ENCODE measurements around the gene KXD1. TPM values are rescaled to one million over a fixed set of nuclear protein-coding genes. Genes with fewer than 3 reads are reported as not detected.

KXD1 gene
- polyA plus RNA-seq, 1 of the 3 experiments (the other 2 are of a cell fraction), result 151 TPM

- H3K36me3 ChIP-seq (replicated peaks in 1 of 2; ENCODE audit: control insufficient read depth in 1 of 2, insufficient read depth in 2 of 2, low read length in 1 of 2), result no peaks in the 10 kb centered on the region
- no peaks in the 10 kb centered on the region for H4K20me1 ChIP-seq (ENCODE audit: insufficient read depth)
- ChIA-PET CTCF (no interaction called here), POLR2A (no interaction called here)
- peaks cover under 1% of the 10 kb centered on the region; the same call in 1 of the 2 replicates for H3K27me3 ChIP-seq (ENCODE audit: insufficient read depth)
- TF ChIP-seq FOXJ3 (CRISPR knock-in tag; IDR thresholded peaks at IDR 0.05), result no peak
- no peak for TF ChIP-seq NFIC (IDR thresholded peaks at IDR 0.05; ENCODE audit: borderline replicate concordance)
- TF ChIP-seq NRF1 (IDR thresholded peaks at IDR 0.05; ENCODE audit: low read depth, low read length), result no peak
- no peak for TF ChIP-seq MAX (IDR thresholded peaks at IDR 0.05; ENCODE audit: low read depth)
- TF ChIP-seq SMC3 (IDR thresholded peaks at IDR 0.05; ENCODE audit: low read depth, low read length), result no peak
- no peaks in the 10 kb centered on the region for H3K79me2 ChIP-seq (ENCODE audit: insufficient read depth)
- H3K9me2 ChIP-seq, result no peaks in the 10 kb centered on the region
- no peak overlapping the region for H3K27ac ChIP-seq (ENCODE audit: low read depth in 2 of 2, low read length in 1 of 2)
- H3K4me2 ChIP-seq, result no peak overlapping the region
- H3K9ac ChIP-seq, result no peak overlapping the region
- no peaks in the 10 kb centered on the region for H3K9me3 ChIP-seq
- H3F3A ChIP-seq (replicated peaks; ENCODE audit: insufficient read depth), result peaks cover 5% of the 10 kb centered on the region
- H3K4me1 ChIP-seq (ENCODE audit: control insufficient read depth in 1 of 2, insufficient read depth in 2 of 2, low read depth in 1 of 2, low read length in 1 of 2), result peaks cover 0 to 4% of the 10 kb centered on the region in 2 experiments; a peak in 1 of 4 replicates
- no peak overlapping the region for H2AFZ ChIP-seq (ENCODE audit: low read depth)
- no peak for DNase-seq
- H3K4me3 ChIP-seq (ENCODE audit: low read depth in 2 of 2, low read length in 1 of 2), result no peak overlapping the region
Measured at GRCh38 chr19:18617562-18617961, 59.9 kb downstream of the KXD1 start.

DNA sequence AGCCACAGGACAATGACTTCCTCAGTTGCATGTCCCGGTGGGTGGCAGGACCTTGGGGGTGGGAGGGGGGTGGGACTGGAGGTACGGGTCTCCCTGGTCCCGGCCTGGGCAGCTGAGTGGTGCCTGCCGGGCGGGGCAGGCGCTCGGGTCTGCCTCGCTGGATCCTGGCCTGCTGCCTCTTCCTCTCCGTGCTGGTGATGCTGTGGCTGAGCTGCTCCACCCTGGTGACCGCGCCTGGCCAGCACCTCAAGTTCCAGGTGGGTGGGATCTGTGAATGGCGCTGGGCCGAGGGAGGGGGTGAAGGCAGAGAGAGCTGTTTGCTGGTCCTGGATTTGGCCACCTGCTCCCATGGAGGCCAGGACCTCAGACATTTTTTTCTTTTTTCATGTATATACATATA is 60.6 kb downstream of the KXD1 start:
- CTCF ChIA-PET, result interaction anchor here (0.9 kb wide), 1 partner anchor 229 kb away, joined by 3 read pairs; no protein-coding TSS in a partner anchor

More for the DNA sequence above, 60.6 kb downstream of the KXD1 start:
- no CpG with 5 or more reads among the region's 13 CpGs for WGBS (ENCODE audit: low lambda C conversion rate)
- Histone ChIP-seq H3K9ac (no peak overlapping the region), H3K4me1 (ENCODE audit: control insufficient read depth in 1 of 2, insufficient read depth in 2 of 2, low read depth in 1 of 2, low read length in 1 of 2) (peaks cover 0 to 2% of the 10 kb centered on the region in 2 experiments; a peak in 1 of 4 replicates), H3K9me3 (no peaks in the 10 kb centered on the region), H3K4me3 (ENCODE audit: low read depth in 2 of 2, low read length in 1 of 2) (no peak overlapping the region), H3K27me3 (ENCODE audit: insufficient read depth) (no peaks in the 10 kb centered on the region), H4K20me1 (ENCODE audit: insufficient read depth) (no peaks in the 10 kb centered on the region), H3K9me2 (no peaks in the 10 kb centered on the region), H3K27ac (ENCODE audit: low read depth in 2 of 2, low read length in 1 of 2) (no peak overlapping the region), H3K79me2 (ENCODE audit: insufficient read depth) (no peaks in the 10 kb centered on the region), H3K4me2 (no peak overlapping the region), H3F3A (replicated peaks; ENCODE audit: insufficient read depth) (peaks cover 5% of the 10 kb centered on the region), H2AFZ (ENCODE audit: low read depth) (no peak overlapping the region), H3K36me3 (replicated peaks in 1 of 2; ENCODE audit: control insufficient read depth in 1 of 2, insufficient read depth in 2 of 2, low read length in 1 of 2) (no peaks in the 10 kb centered on the region)
- POLR2A ChIA-PET, result no interaction called here
- no peak for DNase-seq
- no peak for TF ChIP-seq REST (IDR thresholded peaks at IDR 0.05; ENCODE audit: low read depth, low read length)
- TF ChIP-seq CHD2 (IDR thresholded peaks at IDR 0.05; ENCODE audit: low read length, partially characterized antibody), result no peak
- no peak for TF ChIP-seq FOSL2 (IDR thresholded peaks at IDR 0.05; ENCODE audit: borderline replicate concordance, low read depth)
- TF ChIP-seq RFX5 (IDR thresholded peaks at IDR 0.05; ENCODE audit: low read length), result no peak
- TF ChIP-seq, protein P1, sequence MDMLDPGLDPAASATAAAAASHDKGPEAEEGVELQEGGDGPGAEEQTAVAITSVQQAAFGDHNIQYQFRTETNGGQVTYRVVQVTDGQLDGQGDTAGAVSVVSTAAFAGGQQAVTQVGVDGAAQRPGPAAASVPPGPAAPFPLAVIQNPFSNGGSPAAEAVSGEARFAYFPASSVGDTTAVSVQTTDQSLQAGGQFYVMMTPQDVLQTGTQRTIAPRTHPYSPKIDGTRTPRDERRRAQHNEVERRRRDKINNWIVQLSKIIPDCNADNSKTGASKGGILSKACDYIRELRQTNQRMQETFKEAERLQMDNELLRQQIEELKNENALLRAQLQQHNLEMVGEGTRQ (IDR thresholded peaks at IDR 0.05; ENCODE audit: borderline replicate concordance, low read depth, low read length), result no peak

Other genes starting within 250 kb of the KXD1 start
- 235 and 277 TPM in 2 replicates for gene LSM4, start 234.8 kb upstream of the KXD1 start, polyA plus RNA-seq (2012; rRNA removed)
- gene PGPEP1, start 217.3 kb upstream of the KXD1 start, polyA plus RNA-seq (2012; rRNA removed), result 13.8 and 13.9 TPM in 2 replicates
- 74.1 and 129 TPM in 2 replicates for gene GDF15, start 171.7 kb upstream of the KXD1 start, polyA plus RNA-seq (2012; rRNA removed)
- not detected in 2 replicates for gene LRRC25, start 160.2 kb upstream of the KXD1 start, polyA plus RNA-seq (2012; rRNA removed)
- gene SSBP4, start 138.5 kb upstream of the KXD1 start, polyA plus RNA-seq (2012; rRNA removed), result 22.5 and 24.9 TPM in 2 replicates
- 48.0 and 49.4 TPM in 2 replicates for gene ISYNA1, start 119.7 kb upstream of the KXD1 start, polyA plus RNA-seq (2012; rRNA removed)
- gene ELL, start 35.8 kb upstream of the KXD1 start, polyA plus RNA-seq (2012; rRNA removed), result 3.6 and 7.4 TPM in 2 replicates
- gene FKBP8, start 14.3 kb upstream of the KXD1 start, polyA plus RNA-seq (2012; rRNA removed), result 227 and 273 TPM in 2 replicates
- 2,690 and 3,026 TPM in 2 replicates for gene UBA52, start 14.0 kb downstream of the KXD1 start, polyA plus RNA-seq (2012; rRNA removed)
- gene REX1BD, start 30.9 kb downstream of the KXD1 start, polyA plus RNA-seq (2012; rRNA removed), result 109 and 159 TPM in 2 replicates
- 0.71 and 0.84 TPM in 2 replicates for gene CRLF1, start 48.9 kb downstream of the KXD1 start, polyA plus RNA-seq (2012; rRNA removed)
- 5.8 and 9.6 TPM in 2 replicates for gene TMEM59L, start 55.0 kb downstream of the KXD1 start, polyA plus RNA-seq (2012; rRNA removed)
- gene KLHL26, start 79.2 kb downstream of the KXD1 start, polyA plus RNA-seq (2012; rRNA removed), result 1.9 and 4.6 TPM in 2 replicates
- 2.2 and 5.0 TPM in 2 replicates for gene CRTC1, start 125.8 kb downstream of the KXD1 start, polyA plus RNA-seq (2012; rRNA removed)
- 0.26 and 0.42 TPM in 2 replicates for gene COMP, start 233.4 kb downstream of the KXD1 start, polyA plus RNA-seq (2012; rRNA removed)

Measured in SK-N-SH (cell line).